Smooth muscle cell (in vitro differentiated cells): Measurements from ENCODE around the gene GPRASP1. TPM values are rescaled to one million over a fixed set of nuclear protein-coding genes. Genes with fewer than 3 reads are reported as not detected.

Experiments used
- DNase-seq: peaks from one replicate; lab custom pipeline; 2025; ENCODE audit not compliant: unreplicated experiment; lab: John Stamatoyannopoulos, UW
- H2AFZ ChIP-seq: fragments of 200-600 bp; sonication (generic); 2 replicates; pipeline ENCODE4 v1.6.0; 2016; ENCODE audit warnings: antibody characterized with exemption, low read depth, mild to moderate bottlenecking
- H3F3A ChIP-seq: fragments of 200-600 bp; sonication (generic); 2 replicates; pipeline ENCODE4 v1.6.0; 2017; ENCODE audit warnings: antibody characterized with exemption, low read depth
- H3K27ac ChIP-seq: fragments of 200-600 bp; sonication (generic); 2 replicates; pipeline ENCODE4 v1.5.1; 2016; ENCODE audit warnings: low read depth, mild to moderate bottlenecking
- H3K27me3 ChIP-seq: fragments of 200-600 bp; sonication (generic); 2 replicates; pipeline ENCODE4 v1.6.1; 2016; ENCODE audit warnings: low read depth, mild to moderate bottlenecking
- H3K36me3 ChIP-seq: fragments of 200-600 bp; sonication (generic); 2 replicates; pipeline ENCODE4 v1.5.1; 2016; ENCODE audit warnings: low read depth
- H3K4me1 ChIP-seq: fragments of 200-600 bp; sonication (generic); 2 replicates; pipeline ENCODE4 v1.5.1; 2016; ENCODE audit warnings: low read depth
- H3K4me2 ChIP-seq: fragments of 200-600 bp; sonication (generic); 2 replicates; pipeline ENCODE4 v1.6.0; 2016; ENCODE audit warnings: mild to moderate bottlenecking
- H3K4me3 ChIP-seq: fragments of 200-600 bp; sonication (generic); 2 replicates; pipeline ENCODE4 v1.5.1; 2016; ENCODE audit warnings: mild to moderate bottlenecking
- H3K79me2 ChIP-seq: fragments of 200-600 bp; sonication (generic); 2 replicates; pipeline ENCODE4 v1.6.0; 2016; ENCODE audit warnings: low read depth, mild to moderate bottlenecking
- H3K9ac ChIP-seq: fragments of 200-600 bp; sonication (generic); 2 replicates; pipeline ENCODE4 v1.6.0; 2016; ENCODE audit warnings: low read depth
- H3K9me3 ChIP-seq: fragments of 200-600 bp; sonication (generic); replicated peaks from 2 replicates; pipeline ENCODE4 v1.5.1; 2016; ENCODE audit warnings: low read depth
- H4K20me1 ChIP-seq: fragments of 200-600 bp; sonication (generic); 2 replicates; pipeline ENCODE4 v1.6.0; 2016; ENCODE audit warnings: low read depth
- polyA plus RNA-seq: library from polyadenylated mRNA; unstranded; fragments of >200 nt; fragmentation: Nextera tagmentation; extraction: Ambion mirVana; gene quantifications from 2 replicates; pipeline ENCODE4 v1.2.1, GENCODE V29; 2016
- small RNA-seq: library from RNA; depleted of rRNA; stranded (forward); fragments of <200 nt; gene quantifications from one replicate; pipeline ENCODE3, GENCODE V24; 2014
- total RNA-seq: library from RNA; depleted of rRNA; stranded (reverse); fragments of >200 nt; gene quantifications from 2 replicates; pipeline ENCODE4 v1.2.3, GENCODE V29; 2014
- TF ChIP-seq, protein P1 (sequence below): fragments of 200-600 bp; sonication (generic); IDR thresholded peaks from 2 replicates; pipeline ENCODE4 v1.5.1; 2017; ENCODE audit warnings: borderline replicate concordance, mild to moderate bottlenecking, antibody characterized with exemption; ENCODE audit not compliant: insufficient read depth, poor library complexity, severe bottlenecking

GPRASP1 gene
- total and polyA plus RNA-seq, 2 experiments from 2014 or later: 1.8 to 2.5 TPM

DNA sequence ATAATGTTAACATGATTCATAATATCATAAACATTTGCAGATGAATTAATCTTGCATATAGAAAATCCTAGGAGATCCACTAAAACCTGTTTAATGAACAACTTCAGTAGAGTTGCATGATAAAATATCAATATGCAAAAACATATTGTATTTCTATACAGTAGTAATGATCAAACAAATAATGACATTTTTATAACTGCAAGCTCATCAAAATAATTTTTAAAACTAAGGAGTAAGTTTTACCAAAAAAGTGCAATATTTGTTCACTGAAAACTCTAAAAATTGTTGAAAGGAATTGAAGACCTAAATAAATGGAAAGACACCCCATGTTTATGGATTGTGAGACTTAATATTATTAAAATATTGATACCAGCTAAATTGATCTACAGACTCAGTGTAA, 45.0 kb downstream of the GPRASP1 start:
- Histone ChIP-seq H3K79me2 (no peaks in the 10 kb centered on the region), H3K4me1 (no peaks in the 10 kb centered on the region), H3K9ac (no peak overlapping the region), H3K27me3 (no peaks in the 10 kb centered on the region), H3K4me2 (no peak overlapping the region), H3K9me3 (no peaks in the 10 kb centered on the region), H3F3A (no peaks in the 10 kb centered on the region), H4K20me1 (no peaks in the 10 kb centered on the region), H3K36me3 (no peaks in the 10 kb centered on the region), H3K4me3 (no peak overlapping the region), H2AFZ (no peak overlapping the region), H3K27ac (no peak overlapping the region)
- TF ChIP-seq, protein P1, sequence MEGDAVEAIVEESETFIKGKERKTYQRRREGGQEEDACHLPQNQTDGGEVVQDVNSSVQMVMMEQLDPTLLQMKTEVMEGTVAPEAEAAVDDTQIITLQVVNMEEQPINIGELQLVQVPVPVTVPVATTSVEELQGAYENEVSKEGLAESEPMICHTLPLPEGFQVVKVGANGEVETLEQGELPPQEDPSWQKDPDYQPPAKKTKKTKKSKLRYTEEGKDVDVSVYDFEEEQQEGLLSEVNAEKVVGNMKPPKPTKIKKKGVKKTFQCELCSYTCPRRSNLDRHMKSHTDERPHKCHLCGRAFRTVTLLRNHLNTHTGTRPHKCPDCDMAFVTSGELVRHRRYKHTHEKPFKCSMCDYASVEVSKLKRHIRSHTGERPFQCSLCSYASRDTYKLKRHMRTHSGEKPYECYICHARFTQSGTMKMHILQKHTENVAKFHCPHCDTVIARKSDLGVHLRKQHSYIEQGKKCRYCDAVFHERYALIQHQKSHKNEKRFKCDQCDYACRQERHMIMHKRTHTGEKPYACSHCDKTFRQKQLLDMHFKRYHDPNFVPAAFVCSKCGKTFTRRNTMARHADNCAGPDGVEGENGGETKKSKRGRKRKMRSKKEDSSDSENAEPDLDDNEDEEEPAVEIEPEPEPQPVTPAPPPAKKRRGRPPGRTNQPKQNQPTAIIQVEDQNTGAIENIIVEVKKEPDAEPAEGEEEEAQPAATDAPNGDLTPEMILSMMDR: no peak
- DNase-seq: no peak

DNA sequence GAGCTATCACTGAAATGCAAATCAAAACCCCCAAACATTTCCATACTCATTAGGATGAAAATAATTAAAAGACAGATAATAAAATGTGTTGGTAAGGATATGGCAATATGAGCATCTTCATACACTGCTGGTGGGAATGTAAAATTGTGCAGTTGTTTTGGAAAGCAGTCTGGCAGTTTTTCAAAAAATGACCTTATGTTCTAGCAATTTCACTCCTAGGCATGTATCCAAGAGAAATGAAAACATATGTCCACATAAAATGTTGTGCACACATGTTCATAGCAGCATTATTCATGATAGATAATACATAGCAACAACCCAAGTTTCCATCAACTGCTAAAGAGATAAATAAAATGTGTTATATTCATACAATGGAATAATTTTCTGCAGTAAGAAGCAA, 46.2 kb downstream of the GPRASP1 start:
- no peaks in the 10 kb centered on the region for H3K36me3 ChIP-seq
- H3F3A ChIP-seq: no peaks in the 10 kb centered on the region
- TF ChIP-seq, protein P1: no peak
- no peak overlapping the region for H2AFZ ChIP-seq
- H3K4me1 ChIP-seq: no peaks in the 10 kb centered on the region
- DNase-seq: no peak
- no peaks in the 10 kb centered on the region for H3K27me3 ChIP-seq
- no peak overlapping the region for H3K27ac ChIP-seq
- H3K9me3 ChIP-seq: no peaks in the 10 kb centered on the region
- no peaks in the 10 kb centered on the region for H4K20me1 ChIP-seq
- H3K79me2 ChIP-seq: no peaks in the 10 kb centered on the region
- H3K4me3 ChIP-seq: no peak overlapping the region
- no peak overlapping the region for H3K4me2 ChIP-seq
- H3K9ac ChIP-seq: no peak overlapping the region

Small RNA genes lying within 50 kb of the gene (small RNA-seq; reads per million reads assigned to genes)
- gene RNU6-589P: not detected

Other genes starting within 250 kb of the GPRASP1 start
- gene NXF2B, start 211.5 kb upstream of the GPRASP1 start, total RNA-seq: not detected in 2 replicates
- gene NXF2B, start 211.5 kb upstream of the GPRASP1 start, polyA plus RNA-seq: not detected in 2 replicates
- not detected in 2 replicates for gene TCP11X2, start 179.7 kb upstream of the GPRASP1 start, total RNA-seq
- gene TCP11X2, start 179.7 kb upstream of the GPRASP1 start, polyA plus RNA-seq: not detected in 2 replicates
- gene TMSB15A, start 134.7 kb upstream of the GPRASP1 start, total RNA-seq: 12.8 and 21.6 TPM in 2 replicates
- 15.8 and 26.7 TPM in 2 replicates for gene TMSB15A, start 134.7 kb upstream of the GPRASP1 start, polyA plus RNA-seq
- gene ARMCX5, start 52.0 kb upstream of the GPRASP1 start, total RNA-seq: 12.9 and 18.9 TPM in 2 replicates
- gene ARMCX5, start 52.0 kb upstream of the GPRASP1 start, polyA plus RNA-seq: 5.7 and 7.2 TPM in 2 replicates
- gene GPRASP2, start 61.0 kb downstream of the GPRASP1 start, total RNA-seq: 16.5 and 17.7 TPM in 2 replicates
- gene GPRASP2, start 61.0 kb downstream of the GPRASP1 start, polyA plus RNA-seq: 3.2 and 6.6 TPM in 2 replicates
- gene GPRASP3, start 69.3 kb downstream of the GPRASP1 start, total RNA-seq: 3.2 and 3.9 TPM in 2 replicates
- 2.0 TPM in 2 replicates for gene GPRASP3, start 69.3 kb downstream of the GPRASP1 start, polyA plus RNA-seq